Neural cell (in vitro differentiated cells): ENCODE results near the gene LRRC8C. TPM values are rescaled to one million over a fixed set of nuclear protein-coding genes. Genes with fewer than 3 reads are reported as not detected.

Experiments
- H2AFZ ChIP-seq: fragments of 200-600, 300-800 bp; sonication (generic), shearing (Covaris generic); 2 replicates; pipeline ENCODE4 v1.6.0; 2014; ENCODE audit warnings: low read depth, mild to moderate bottlenecking, antibody characterized with exemption, low read length, moderate library complexity
- H3F3A ChIP-seq: fragments of 200-600 bp; shearing (Covaris generic); 2 replicates; pipeline ENCODE4 v1.6.1; 2016; ENCODE audit warnings: mild to moderate bottlenecking, moderate library complexity, mixed read lengths, antibody characterized with exemption, low read length; ENCODE audit not compliant: insufficient read depth, poor library complexity, severe bottlenecking
- H3K27ac ChIP-seq: fragments of 200-600, 300-800 bp; sonication (generic), shearing (Covaris generic); 2 replicates; pipeline ENCODE4 v1.5.1; 2014; ENCODE audit warnings: mild to moderate bottlenecking, low read length, moderate library complexity
- H3K27me3 ChIP-seq: fragments of 300-800, 200-600 bp; sonication (generic), shearing (Covaris generic); 2 replicates; pipeline ENCODE4 v1.6.0; 2014; ENCODE audit warnings: mild to moderate bottlenecking, low read depth, low read length, moderate library complexity; ENCODE audit not compliant: insufficient read depth
- H3K36me3 ChIP-seq: fragments of 300-800, 200-600 bp; sonication (generic), shearing (Covaris generic); 2 replicates; pipeline ENCODE4 v1.5.1; 2014; ENCODE audit warnings: mild to moderate bottlenecking, antibody characterized with exemption, low read length, moderate library complexity; ENCODE audit not compliant: insufficient read depth
- H3K4me2 ChIP-seq: fragments of 300-800, 200-600 bp; sonication (generic), shearing (Covaris generic); 2 replicates; pipeline ENCODE4 v1.6.0; 2014; ENCODE audit warnings: mild to moderate bottlenecking, low read length
- H3K4me3 ChIP-seq: fragments of 300-800, 200-600 bp; sonication (generic), shearing (Covaris generic); 2 replicates; pipeline ENCODE4 v1.5.1; 2014; ENCODE audit warnings: mild to moderate bottlenecking, low read length, moderate library complexity
- H3K79me2 ChIP-seq: fragments of 200-600 bp; shearing (Covaris generic); replicated peaks from 2 replicates; pipeline ENCODE4 v1.6.0; 2014; ENCODE audit warnings: mild to moderate bottlenecking, low read length, moderate library complexity; ENCODE audit not compliant: insufficient read depth
- H3K9ac ChIP-seq: fragments of 300-800, 200-600 bp; sonication (generic), shearing (Covaris generic); 2 replicates; pipeline ENCODE4 v1.6.1; 2016; ENCODE audit warnings: mild to moderate bottlenecking, low read length, mixed read lengths
- H3K9me2 ChIP-seq: fragments of 200-600 bp; shearing (Covaris generic); 2 replicates; pipeline ENCODE4 v1.6.1; 2016; ENCODE audit warnings: mild to moderate bottlenecking, low read length, mixed read lengths; ENCODE audit not compliant: insufficient read depth
- H3K9me3 ChIP-seq: fragments of 200-600, 300-800 bp; sonication (generic), shearing (Covaris generic); 2 replicates; pipeline ENCODE4 v1.6.1; 2016; ENCODE audit warnings: mild to moderate bottlenecking, mixed run types, low read length, moderate library complexity, mixed read lengths
- H4K20me1 ChIP-seq: fragments of 200-600 bp; shearing (Covaris generic); 2 replicates; pipeline ENCODE4 v1.6.1; 2016; ENCODE audit warnings: mild to moderate bottlenecking, mixed run types; ENCODE audit not compliant: insufficient read depth
- CTCF ChIP-seq: fragments of 450-650 bp; IDR thresholded peaks from 2 replicates; pipeline ENCODE4 v1.5.1; 2014; ENCODE audit warnings: antibody characterized with exemption, mild to moderate bottlenecking, moderate library complexity; ENCODE audit not compliant: poor library complexity, severe bottlenecking
- EP300 ChIP-seq: fragments of 450-650 bp; conservative IDR thresholded peaks from 2 replicates; pipeline ENCODE4 v1.6.1; 2014; ENCODE audit warnings: antibody characterized with exemption, mild to moderate bottlenecking, moderate library complexity; ENCODE audit not compliant: poor library complexity, severe bottlenecking
- EZH2 ChIP-seq: fragments of 200-600, 300-800 bp; shearing (Covaris generic), sonication (generic); IDR thresholded peaks from 2 replicates; pipeline ENCODE4 v1.6.1; 2014; ENCODE audit warnings: antibody characterized with exemption, low read length, borderline replicate concordance, mild to moderate bottlenecking; ENCODE audit not compliant: insufficient read depth, poor library complexity, severe bottlenecking
- MXI1 ChIP-seq: fragments of 450-650 bp; conservative IDR thresholded peaks from 2 replicates; pipeline ENCODE4 v1.6.1; 2014; ENCODE audit warnings: antibody characterized with exemption, mild to moderate bottlenecking; ENCODE audit not compliant: poor library complexity, severe bottlenecking
- POLR2AphosphoS5 ChIP-seq: IDR thresholded peaks from 2 replicates; pipeline ENCODE4 v1.6.1; 2012
- RAD21 ChIP-seq: fragments of 450-650 bp; conservative IDR thresholded peaks from 2 replicates; pipeline ENCODE4 v1.6.1; 2014; ENCODE audit warnings: antibody characterized with exemption, mild to moderate bottlenecking, moderate library complexity
- REST ChIP-seq: IDR thresholded peaks from 2 replicates; pipeline ENCODE4 v1.6.1; 2012; ENCODE audit warnings: borderline replicate concordance
- SMC3 ChIP-seq: fragments of 450-650 bp; conservative IDR thresholded peaks from 2 replicates; pipeline ENCODE4 v1.6.1; 2014; ENCODE audit warnings: antibody characterized with exemption, mild to moderate bottlenecking, moderate library complexity; ENCODE audit not compliant: poor library complexity
- TAF1 ChIP-seq: IDR thresholded peaks from 2 replicates; pipeline ENCODE4 v1.6.1; 2012; ENCODE audit warnings: low read depth
- polyA plus RNA-seq: library from polyadenylated mRNA; depleted of rRNA; stranded (reverse); fragments of >200 nt; gene quantifications from 2 replicates; pipeline ENCODE4 v1.2.3, GENCODE V29; 2014

The LRRC8C gene
- polyA plus RNA-seq, 1 donor from 2014 or later = 0.78 TPM

- no peaks in the 10 kb centered on the region for H3K9me3 ChIP-seq
- H4K20me1 ChIP-seq = no peaks in the 10 kb centered on the region
- H3K27me3 ChIP-seq = no peaks in the 10 kb centered on the region
- H3K9me2 ChIP-seq = no peaks in the 10 kb centered on the region
- H2AFZ ChIP-seq = no peak overlapping the region
- H3F3A ChIP-seq = no peaks in the 10 kb centered on the region
- H3K36me3 ChIP-seq = no peaks in the 10 kb centered on the region
- H3K9ac ChIP-seq = no peak overlapping the region
- no peak overlapping the region for H3K4me3 ChIP-seq
- no peaks in the 10 kb centered on the region for H3K79me2 ChIP-seq
- no peak overlapping the region for H3K27ac ChIP-seq
- TF ChIP-seq EZH2 (no peak), SMC3 (no peak), RAD21 (no peak), REST (no peak), TAF1 (no peak), CTCF (no peak), POLR2AphosphoS5 (no peak), MXI1 (no peak), EP300 (no peak)
- H3K4me2 ChIP-seq = no peak overlapping the region
These were observed 101.5 kb downstream of the LRRC8C start for GRCh38 chr1:89734442-89734841.

- Histone ChIP-seq H3K4me2 (no peak overlapping the region), H3K27ac (no peak overlapping the region), H3K36me3 (no peaks in the 10 kb centered on the region), H3K4me3 (no peak overlapping the region), H3K9me2 (no peaks in the 10 kb centered on the region), H3F3A (no peaks in the 10 kb centered on the region), H2AFZ (no peak overlapping the region), H3K9ac (no peak overlapping the region), H3K27me3 (no peaks in the 10 kb centered on the region), H4K20me1 (no peaks in the 10 kb centered on the region), H3K79me2 (no peaks in the 10 kb centered on the region), H3K9me3 (no peaks in the 10 kb centered on the region)
- no peak for TF ChIP-seq POLR2AphosphoS5
- no peak for TF ChIP-seq RAD21
- TF ChIP-seq EP300 = no peak
- no peak for TF ChIP-seq SMC3
- no peak for TF ChIP-seq MXI1
- no peak for TF ChIP-seq CTCF
- TF ChIP-seq EZH2 = no peak
These were observed 102.6 kb downstream of the LRRC8C start for GRCh38 chr1:89735479-89735878.
